Muscle of leg (tissue), 11 donors: ENCODE results near the gene CHCHD2. TPM values are rescaled to one million over a fixed set of nuclear protein-coding genes. Genes with fewer than 3 reads are reported as not detected.
"Not testable (repeated sequence)": the region's sequence is repeated elsewhere in the genome, so short reads cannot be mapped to it uniquely, and the experiment has no call there.

Experiments used
- DNase-seq: peaks from one replicate; pipeline ENCODE4 v3.0.0; 2013
- H3K27ac ChIP-seq: one replicate; pipeline ENCODE4 v1.5.1; 2013; ENCODE audit warnings: mild to moderate bottlenecking, low read length, control low read depth
- H3K27me3 ChIP-seq: one replicate; pipeline ENCODE4 v1.6.1; 2013; ENCODE audit warnings: low read length; ENCODE audit not compliant: control insufficient read depth, insufficient read depth
- H3K36me3 ChIP-seq: one replicate; pipeline ENCODE4 v1.6.1; 2013; ENCODE audit warnings: low read length; ENCODE audit not compliant: control insufficient read depth, insufficient read depth
- H3K4me1 ChIP-seq: one replicate; pipeline ENCODE4 v1.6.1; 2013; ENCODE audit warnings: low read length; ENCODE audit not compliant: control insufficient read depth, insufficient read depth
- H3K4me3 ChIP-seq: one replicate; pipeline ENCODE4 v1.5.1; 2013; ENCODE audit warnings: low read length, control low read depth
- H3K9me3 ChIP-seq: replicated peaks from 2 replicates; pipeline ENCODE4 v1.6.1; 2013; ENCODE audit warnings: low read depth, low read length; ENCODE audit not compliant: control insufficient read depth
- WGBS: methylation state at CpG from one replicate; pipeline ENCODE4 v1.1.5; 2013; ENCODE audit warnings: missing lambda C conversion rate; ENCODE audit not compliant: insufficient coverage; 5-methylcytosine and 5-hydroxymethylcytosine counted together
- polyA plus RNA-seq, 8 donors: library from polyadenylated mRNA; unstranded; fragments of 120-200 nt; gene quantifications; one replicate each; pipeline versions ENCODE4 v1.2.1 to v1.2.3, GENCODE V29; 2013; ENCODE audit warnings: inconsistent platforms in 1 of 8, low replicate concordance in 1 of 8; ENCODE audit not compliant: insufficient read length in 8 of 8, insufficient read depth in 1 of 8
- total RNA-seq: library from RNA; stranded (reverse); fragments of 120-200 nt; gene quantifications from one replicate; pipeline ENCODE4 v1.2.4, GENCODE V29; 2013

Gene CHCHD2
- total and polyA plus RNA-seq, 9 donors: 246 to 416 (median 270) TPM

- H3K9me3 ChIP-seq, H3K27ac ChIP-seq, H3K4me1 ChIP-seq, H3K27me3 ChIP-seq, DNase-seq, H3K4me3 ChIP-seq: not testable (repeated sequence)
- H3K36me3 ChIP-seq: peaks cover 41% of the 10 kb centered on the region
- WGBS: 96% methylated on average over 9 of the region's 13 CpGs
These were observed 39.9 kb downstream of the CHCHD2 start for GRCh38 chr7:56066376-56066775.

- H3K4me1 ChIP-seq: no peaks in the 10 kb centered on the region
- peak within 1 kb of the TSS; percentile 89 for H3K4me3 ChIP-seq
- no peaks in the 10 kb centered on the region for H3K9me3 ChIP-seq
- H3K27ac ChIP-seq: peak within 1 kb of the TSS; percentile 95
- WGBS: under 1% methylated on average over 45 of the region's 49 CpGs
- H3K27me3 ChIP-seq: no peaks in the 10 kb centered on the region
- peak; percentile 96 for DNase-seq
- H3K36me3 ChIP-seq: peaks cover 42% of the 10 kb centered on the region
These were observed 42.2 kb downstream of the CHCHD2 start, which contains the start of gene SUMF2 for GRCh38 chr7:56063882-56064625. SUMF2 (plus strand) TSS chr7:56064286; CDS start chr7:56064312, 26 bp downstream.

DNA sequence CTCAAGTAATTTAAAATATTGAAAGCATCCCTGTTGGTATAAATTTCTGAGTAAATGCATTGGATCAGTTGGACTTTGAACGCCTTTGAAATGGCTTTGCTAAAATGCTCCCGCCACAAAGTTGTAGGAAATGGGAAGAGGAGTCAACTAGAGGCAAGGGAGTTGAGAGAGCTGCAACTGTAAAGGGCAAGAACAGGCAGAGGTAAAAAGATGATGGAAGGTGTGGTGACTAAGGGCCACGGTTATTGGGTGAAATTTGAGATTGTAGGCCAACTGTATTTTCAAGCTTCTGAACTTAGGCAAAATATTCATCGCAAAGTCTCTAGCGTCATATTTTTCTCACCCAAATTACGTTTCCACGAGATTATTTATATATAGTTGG lies 42.8 kb downstream of the CHCHD2 start:
- Histone ChIP-seq H3K4me3 (no peak overlapping the region), H3K27me3 (no peaks in the 10 kb centered on the region), H3K27ac (peak overlapping the region; percentile 95), H3K36me3 (peaks cover 41% of the 10 kb centered on the region), H3K4me1 (no peaks in the 10 kb centered on the region), H3K9me3 (no peaks in the 10 kb centered on the region)
- WGBS: 91% methylated on average over 2 of the region's 7 CpGs
- no peak for DNase-seq

DNA sequence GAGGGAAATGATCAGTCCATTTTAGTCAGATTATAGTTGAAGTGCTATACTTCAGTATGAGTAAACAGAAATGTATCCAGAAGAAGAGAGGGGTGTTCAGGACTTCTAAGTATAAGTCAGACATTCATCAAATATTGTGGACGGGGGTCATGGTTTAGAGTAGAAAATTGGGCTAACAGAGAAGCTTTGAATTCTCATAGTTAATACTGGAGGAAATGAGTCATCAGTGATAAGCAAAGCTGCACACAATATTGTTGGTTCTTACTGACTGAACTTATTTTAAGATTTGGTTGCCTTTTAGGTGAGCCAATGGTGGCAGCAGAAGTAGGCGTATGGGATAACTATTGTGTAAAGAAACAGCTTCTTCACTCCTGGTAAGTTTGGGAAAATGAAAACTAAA lies 43.9 kb downstream of the CHCHD2 start:
- DNase-seq: no peak
- WGBS: no CpG with 5 or more reads among the region's 2 CpGs
- Histone ChIP-seq H3K27me3 (no peaks in the 10 kb centered on the region), H3K4me3 (no peak overlapping the region), H3K36me3 (peaks cover 45% of the 10 kb centered on the region), H3K9me3 (no peaks in the 10 kb centered on the region), H3K27ac (no peak overlapping the region), H3K4me1 (no peaks in the 10 kb centered on the region)

- WGBS: no CpG with 5 or more reads among the region's 2 CpGs
- no peak overlapping the region for H3K4me3 ChIP-seq
- no peak for DNase-seq
These were observed 52.3 kb downstream of the CHCHD2 start for GRCh38 chr7:56053993-56054392.

GRCh38 chr7:56053379-56053778 lies 52.9 kb downstream of the CHCHD2 start:
- H3K9me3 ChIP-seq: no peaks in the 10 kb centered on the region
- H3K27ac ChIP-seq: no peak overlapping the region
- H3K27me3 ChIP-seq: no peaks in the 10 kb centered on the region
- H3K36me3 ChIP-seq: peaks cover 32% of the 10 kb centered on the region
- DNase-seq: no peak
- peaks cover 12% of the 10 kb centered on the region for H3K4me1 ChIP-seq
- no peak overlapping the region for H3K4me3 ChIP-seq
- WGBS: 84% methylated on average over 8 of the region's 9 CpGs

More at GRCh38 chr7:56053993-56054392, 52.3 kb downstream of the CHCHD2 start:
- no peak overlapping the region for H3K27ac ChIP-seq
- no peaks in the 10 kb centered on the region for H3K27me3 ChIP-seq
- peaks cover 38% of the 10 kb centered on the region for H3K36me3 ChIP-seq
- no peaks in the 10 kb centered on the region for H3K9me3 ChIP-seq
- H3K4me1 ChIP-seq: peaks cover 12% of the 10 kb centered on the region

Other genes with a start within 250 kb of the CHCHD2 start
- gene SEPTIN14, start 243.7 kb downstream of the CHCHD2 start, total RNA-seq: not detected
- gene SEPTIN14, start 243.7 kb downstream of the CHCHD2 start, polyA plus RNA-seq: under 1 TPM; 0.06 to 0.28 (median 0.11) TPM
- gene ZNF713, start 219.0 kb downstream of the CHCHD2 start, total RNA-seq: 7.2 TPM
- 1 to 10 TPM; 5.6 to 7.5 (median 6.0) TPM for gene ZNF713, start 219.0 kb downstream of the CHCHD2 start, polyA plus RNA-seq
- 16.0 TPM for gene MRPS17, start 154.6 kb downstream of the CHCHD2 start, total RNA-seq
- 10 to 100 TPM; 12.3 to 15.7 (median 13.8) TPM for gene MRPS17, start 154.6 kb downstream of the CHCHD2 start, polyA plus RNA-seq
- gene NIPSNAP2, start 141.9 kb downstream of the CHCHD2 start, total RNA-seq: 67.7 TPM
- 100 to 1,000 TPM in 1 of 8 donors, 10 to 100 TPM in 7; 78.4 to 103 (median 82.8) TPM for gene NIPSNAP2, start 141.9 kb downstream of the CHCHD2 start, polyA plus RNA-seq
- gene PSPH, start 55.0 kb downstream of the CHCHD2 start, total RNA-seq: 11.0 TPM
- 10 to 100 TPM; 14.2 to 20.3 (median 17.4) TPM for gene PSPH, start 55.0 kb downstream of the CHCHD2 start, polyA plus RNA-seq
- 103 TPM for gene CCT6A, start 54.7 kb downstream of the CHCHD2 start, total RNA-seq
- 100 to 1,000 TPM; 124 to 159 (median 147) TPM for gene CCT6A, start 54.7 kb downstream of the CHCHD2 start, polyA plus RNA-seq
- 40.3 TPM for gene SUMF2, start 42.2 kb downstream of the CHCHD2 start, total RNA-seq
- gene SUMF2, start 42.2 kb downstream of the CHCHD2 start, polyA plus RNA-seq: 10 to 100 TPM; 35.4 to 71.6 (median 53.2) TPM
- gene PHKG1, start 13.5 kb downstream of the CHCHD2 start, total RNA-seq: 52.4 TPM
- gene PHKG1, start 13.5 kb downstream of the CHCHD2 start, polyA plus RNA-seq: 10 to 100 TPM; 21.0 to 62.4 (median 32.7) TPM
- 0.18 TPM for gene NUPR2, start 9.9 kb upstream of the CHCHD2 start, total RNA-seq
- under 1 TPM in 1 of 8 donors, not detected in 7; 0.26 TPM for gene NUPR2, start 9.9 kb upstream of the CHCHD2 start, polyA plus RNA-seq